Fibroblast of mammary gland (primary cell): Measurements from ENCODE around the gene ELMO3.
A peak's percentile ranks its signal among the peaks of the same experiment; 100 is the strongest.

Experiments
- DNase-seq: peaks from one replicate; pipeline ENCODE4 v3.0.0-alpha.2; 2010; ENCODE audit warnings: low read depth
- H3K4me3 ChIP-seq: 2 replicates; pipeline ENCODE4 v1.5.1; 2011; ENCODE audit warnings: low read depth, mild to moderate bottlenecking, low read length, moderate library complexity; ENCODE audit not compliant: control insufficient read depth
- TF ChIP-seq, protein P1 (sequence below): conservative IDR thresholded peaks from 2 replicates; pipeline ENCODE4 v1.5.1; 2011; ENCODE audit warnings: low read depth, low read length, inconsistent platforms; ENCODE audit not compliant: control insufficient read depth, insufficient read depth

Gene ELMO3

DNA sequence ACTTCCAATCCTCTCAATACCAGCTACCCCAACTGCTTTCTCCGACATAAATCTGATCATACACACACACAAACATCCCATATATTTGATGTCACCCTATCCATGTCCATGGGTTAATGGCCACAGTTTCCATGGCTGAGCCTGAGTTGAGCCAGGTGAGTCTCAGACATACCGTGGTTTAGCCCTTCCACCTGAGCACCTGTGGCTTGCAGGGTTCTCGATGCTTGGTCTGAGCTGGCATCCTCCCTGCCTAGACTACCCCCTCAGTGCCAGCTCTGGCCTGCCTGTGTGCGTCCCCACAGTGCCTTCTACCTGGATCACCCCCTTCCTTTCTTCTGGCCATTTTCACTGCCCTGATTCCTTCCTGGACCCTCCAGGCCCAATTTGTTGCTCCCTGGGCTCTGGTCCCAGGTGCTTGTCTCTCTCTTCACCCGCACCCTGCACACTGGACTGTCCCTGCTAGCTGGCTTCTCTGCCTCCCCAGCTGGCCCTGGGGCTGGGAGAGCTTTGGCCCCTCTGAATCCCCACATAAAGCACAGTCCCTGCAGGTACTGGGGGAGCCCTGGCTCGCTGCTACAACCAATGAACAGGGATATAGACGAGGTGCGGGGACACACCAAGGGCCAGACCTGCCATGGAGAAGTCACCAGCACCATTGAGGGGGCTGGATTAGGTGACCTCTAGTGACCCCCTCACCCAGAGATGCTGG, 7.4 kb downstream of the ELMO3 start:
- no peak overlapping the region for H3K4me3 ChIP-seq
- TF ChIP-seq, protein P1, sequence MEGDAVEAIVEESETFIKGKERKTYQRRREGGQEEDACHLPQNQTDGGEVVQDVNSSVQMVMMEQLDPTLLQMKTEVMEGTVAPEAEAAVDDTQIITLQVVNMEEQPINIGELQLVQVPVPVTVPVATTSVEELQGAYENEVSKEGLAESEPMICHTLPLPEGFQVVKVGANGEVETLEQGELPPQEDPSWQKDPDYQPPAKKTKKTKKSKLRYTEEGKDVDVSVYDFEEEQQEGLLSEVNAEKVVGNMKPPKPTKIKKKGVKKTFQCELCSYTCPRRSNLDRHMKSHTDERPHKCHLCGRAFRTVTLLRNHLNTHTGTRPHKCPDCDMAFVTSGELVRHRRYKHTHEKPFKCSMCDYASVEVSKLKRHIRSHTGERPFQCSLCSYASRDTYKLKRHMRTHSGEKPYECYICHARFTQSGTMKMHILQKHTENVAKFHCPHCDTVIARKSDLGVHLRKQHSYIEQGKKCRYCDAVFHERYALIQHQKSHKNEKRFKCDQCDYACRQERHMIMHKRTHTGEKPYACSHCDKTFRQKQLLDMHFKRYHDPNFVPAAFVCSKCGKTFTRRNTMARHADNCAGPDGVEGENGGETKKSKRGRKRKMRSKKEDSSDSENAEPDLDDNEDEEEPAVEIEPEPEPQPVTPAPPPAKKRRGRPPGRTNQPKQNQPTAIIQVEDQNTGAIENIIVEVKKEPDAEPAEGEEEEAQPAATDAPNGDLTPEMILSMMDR = no peak
- DNase-seq = no peak

DNA sequence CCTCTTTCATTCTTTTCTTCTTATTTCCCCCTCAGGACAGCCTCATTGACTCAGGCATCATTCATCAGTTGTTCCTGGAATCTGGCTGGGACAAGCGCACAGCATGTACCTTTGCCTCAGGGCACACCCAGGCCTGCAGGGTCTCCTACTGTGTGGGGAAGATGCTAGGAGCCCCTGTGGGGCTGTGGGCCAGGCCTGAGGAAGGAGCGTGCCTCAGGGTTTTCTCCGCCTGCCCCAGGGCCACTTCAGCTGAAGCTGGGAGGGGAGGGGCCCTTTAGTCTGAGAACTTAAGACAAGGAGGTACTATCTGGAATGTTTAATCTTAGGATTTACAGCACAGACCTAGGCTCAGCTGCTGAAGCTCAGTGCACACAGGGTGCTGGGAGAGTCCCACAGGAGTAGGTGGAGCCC, 7.9 kb downstream of the ELMO3 start:
- DNase-seq = peak; percentile 41
- TF ChIP-seq, protein P1 = no peak
- no peak overlapping the region for H3K4me3 ChIP-seq

DNA sequence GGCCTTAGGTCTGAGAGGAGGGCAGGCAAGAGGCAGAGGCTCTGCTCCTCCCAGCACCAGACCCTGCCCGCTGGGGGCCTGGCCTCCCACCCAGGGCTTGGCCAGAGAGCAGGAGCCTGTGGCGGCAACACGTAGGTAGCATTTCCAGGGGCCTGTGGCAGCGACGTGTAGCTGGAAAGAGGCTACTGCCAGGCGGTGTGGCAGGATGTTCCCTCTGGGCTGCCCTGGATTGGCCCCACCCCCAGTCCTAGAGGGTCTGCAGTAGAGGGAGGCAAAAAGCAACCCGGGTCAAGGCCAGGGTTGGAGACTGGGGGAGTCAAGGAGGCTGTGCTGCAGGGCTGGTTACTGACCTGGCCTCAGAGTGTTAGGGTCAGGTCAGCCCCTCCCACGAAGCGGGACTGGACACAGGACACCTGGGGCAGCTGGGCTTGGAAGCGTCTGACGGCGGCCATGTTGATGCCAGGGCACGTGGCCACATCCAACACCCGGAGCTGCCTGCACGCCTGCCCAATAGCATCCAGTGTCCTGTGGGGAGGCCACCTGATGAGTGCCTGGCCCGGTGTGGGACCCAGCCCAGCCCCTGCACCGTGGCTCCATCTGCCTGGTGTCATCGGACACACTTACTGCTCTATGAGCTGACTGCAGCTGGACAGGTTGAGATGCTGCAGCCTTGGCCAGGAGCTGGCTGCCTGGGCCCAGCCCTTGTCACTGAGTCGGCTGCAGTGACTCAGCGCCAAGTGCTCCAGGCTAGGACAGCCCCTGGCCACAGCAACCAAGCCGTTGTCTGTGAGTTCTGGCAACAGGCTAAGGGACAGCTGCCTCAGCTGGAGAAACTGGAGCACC, 8.5 kb downstream of the ELMO3 start:
- H3K4me3 ChIP-seq = no peak overlapping the region
- TF ChIP-seq, protein P1 = no peak
- peak; percentile 46 for DNase-seq

DNA sequence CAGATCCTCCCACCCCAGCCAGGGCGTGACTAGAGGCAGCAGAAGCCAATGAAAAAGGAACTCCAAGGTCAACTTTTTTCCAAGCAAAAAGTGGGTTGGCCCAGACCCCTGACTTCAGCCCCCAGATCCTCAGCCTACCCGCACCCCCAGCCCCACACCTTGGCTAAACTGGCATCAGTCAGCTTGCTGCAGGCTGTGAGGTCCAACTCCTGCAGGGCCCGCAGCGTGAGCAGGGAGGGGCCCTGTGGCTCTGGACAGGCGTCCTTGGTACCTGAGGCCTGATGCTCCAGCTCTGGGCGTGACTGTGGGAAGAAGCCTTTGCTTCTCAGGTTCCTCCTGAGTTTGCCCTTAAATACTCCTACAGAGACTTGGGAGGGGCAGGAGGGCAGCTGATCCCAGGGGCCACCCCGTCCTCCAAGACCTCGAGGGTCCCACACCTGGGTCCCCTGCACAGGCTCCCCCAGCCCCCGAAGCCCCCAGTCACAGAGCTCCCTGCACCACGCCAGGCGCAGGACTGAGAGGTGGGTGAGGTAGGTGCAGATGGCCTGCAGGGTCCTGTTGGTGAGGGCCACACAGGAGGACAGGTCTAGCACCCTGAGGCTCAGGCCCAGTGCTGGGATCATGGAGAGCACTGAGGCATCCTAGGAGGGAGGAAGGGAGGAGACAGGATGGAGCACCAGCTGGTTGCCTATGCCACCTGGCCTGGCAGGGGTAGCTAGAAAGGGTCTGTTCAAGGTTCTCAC, 9.4 kb downstream of the ELMO3 start:
- TF ChIP-seq, protein P1 = no peak
- no peak overlapping the region for H3K4me3 ChIP-seq

DNA sequence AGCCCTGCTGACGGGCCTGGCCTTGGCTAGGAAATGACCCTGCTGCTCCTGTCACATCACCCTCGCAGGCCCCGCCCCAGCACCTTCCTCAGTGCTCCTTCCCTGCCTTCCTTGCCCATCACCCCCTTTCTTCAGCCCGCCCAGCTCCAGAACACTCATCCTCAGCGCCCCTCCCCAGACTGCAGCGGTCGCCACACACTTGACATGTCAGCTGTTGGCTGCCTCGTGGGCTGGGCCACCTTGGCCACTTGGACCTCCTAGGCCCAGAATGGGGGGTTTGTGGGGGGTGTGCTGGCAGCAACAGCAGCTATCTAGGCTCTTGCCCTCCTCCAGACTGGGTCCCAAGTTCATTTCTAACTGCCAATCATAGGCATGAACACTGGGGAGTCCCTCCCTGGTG, 10.6 kb downstream of the ELMO3 start:
- TF ChIP-seq, protein P1 = no peak
- no peak for DNase-seq
- H3K4me3 ChIP-seq = no peak overlapping the region

More for the DNA sequence above, 9.4 kb downstream of the ELMO3 start:
- no peak for DNase-seq

DNA sequence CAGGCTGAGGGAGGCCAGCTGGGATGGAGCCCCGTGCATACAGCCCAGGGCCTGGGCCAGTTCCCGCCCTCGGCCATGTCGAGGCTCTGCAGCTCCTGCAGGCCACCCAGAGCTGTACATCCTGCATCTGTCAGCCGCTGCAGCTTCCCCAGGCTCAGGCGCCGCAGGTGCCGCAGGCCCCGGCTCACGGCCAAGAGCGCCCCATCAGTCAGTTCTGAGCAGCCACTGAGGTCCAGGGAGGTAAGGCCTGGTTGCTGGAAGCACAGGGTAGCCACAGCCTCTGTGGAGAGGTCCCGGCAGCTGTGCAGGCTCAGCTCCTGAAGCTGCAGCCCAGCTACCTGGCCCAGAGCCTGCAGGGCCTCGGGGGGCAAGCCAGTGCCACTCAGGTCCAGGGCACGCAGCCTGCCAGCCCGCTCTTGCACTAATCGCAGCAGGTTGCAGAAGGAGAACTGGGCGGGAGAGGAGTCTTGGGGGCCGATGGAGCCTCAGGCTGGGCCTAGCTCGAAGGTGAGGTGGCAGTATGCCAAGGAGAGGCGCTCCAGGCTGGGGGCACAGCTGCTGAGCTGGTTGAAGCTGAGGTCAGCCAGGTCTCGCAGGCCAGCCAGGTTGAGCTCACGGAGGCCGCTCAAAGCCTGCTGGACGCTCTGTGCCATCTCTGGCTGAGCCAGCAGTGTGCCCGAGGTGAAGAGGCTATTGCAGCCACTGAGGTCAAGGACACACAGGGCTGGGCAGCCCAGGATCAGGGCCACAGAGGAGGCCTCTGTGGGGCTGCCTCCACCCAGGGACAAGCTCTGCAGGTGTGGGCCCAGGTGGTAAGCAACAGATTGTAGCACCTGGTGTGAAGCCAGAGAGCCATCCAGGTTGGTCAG, 11.4 kb downstream of the ELMO3 start:
- DNase-seq = no peak
- no peak overlapping the region for H3K4me3 ChIP-seq
- TF ChIP-seq, protein P1 = no peak
